B cell (primary cell): ENCODE measurements around the gene RGS17. TPM values are rescaled to one million over a fixed set of nuclear protein-coding genes. Genes with fewer than 3 reads are reported as not detected.

Experiments
- ATAC-seq: fragments of 200-7000 bp; cut with Tn5 transposase; one replicate; pipeline ENCODE4 v1.10.0; 2021; ENCODE audit warnings: low read depth, mild to moderate bottlenecking, moderate number of reproducible peaks, moderate library complexity
- CTCF ChIA-PET: fragments of 350-600 bp; sonication (Branson Sonifier 250); formaldehyde crosslinking; loops from one replicate; lab custom pipeline; 2021; ENCODE audit warnings: antibody characterized with exemption, inconsistent platforms; lab: Charles Lee
- POLR2A ChIA-PET: fragments of 350-600 bp; sonication (Branson Sonifier 250); formaldehyde crosslinking; loops from one replicate; lab custom pipeline; 2021; ENCODE audit warnings: antibody characterized with exemption; lab: Charles Lee
- DNase-seq: peaks from one replicate; pipeline ENCODE4 v3.0.0; 2013
- H2AFZ ChIP-seq: 2 replicates; pipeline ENCODE4 v1.6.1; 2012; ENCODE audit warnings: mild to moderate bottlenecking, low read depth, low read length; ENCODE audit not compliant: insufficient read depth, poor library complexity, severe bottlenecking
- H3K27ac ChIP-seq, 2 donors: 1 replicate in 1 of 2; 2 replicates in 1 of 2; pipeline ENCODE4 v1.5.1; 2012 to 2013; ENCODE audit warnings: low read length in 2 of 2, mild to moderate bottlenecking in 2 of 2, moderate library complexity in 1 of 2
- H3K27me3 ChIP-seq, 4 experiments: fragments of 200-600 bp in 1 of 4; sonication (generic) in 1 of 4; replicated peaks in 1 of 4; 1 replicate in 2 of 4; 2 replicates in 2 of 4; pipeline versions ENCODE4 v1.6.1 to v1.7.0; 2013 to 2016; ENCODE audit warnings: low read length in 3 of 4, mild to moderate bottlenecking in 2 of 4, mixed read lengths in 1 of 4, moderate library complexity in 1 of 4; ENCODE audit not compliant: insufficient read depth in 4 of 4, control insufficient read depth in 3 of 4; ENCODE audit errors: control extremely low read depth in 1 of 4
- H3K36me3 ChIP-seq, 2 experiments: replicated peaks in 1 of 2; 1 replicate in 1 of 2; 2 replicates in 1 of 2; pipeline versions ENCODE4 v1.6.1 to v1.7.1; 2013; ENCODE audit warnings: low read length in 1 of 2; ENCODE audit not compliant: insufficient read depth in 2 of 2, control insufficient read depth in 1 of 2; ENCODE audit errors: control extremely low read depth in 1 of 2, extremely low read depth in 1 of 2
- H3K4me1 ChIP-seq, 2 donors: fragments of 200-600 bp in 1 of 2; sonication (generic) in 1 of 2; 1 replicate in 1 of 2; 2 replicates in 1 of 2; pipeline versions ENCODE4 v1.5.1 to v1.6.1; 2013 to 2017; ENCODE audit warnings: low read length in 2 of 2; ENCODE audit not compliant: control insufficient read depth in 2 of 2, insufficient read depth in 2 of 2
- H3K4me2 ChIP-seq: replicated peaks from 2 replicates; pipeline ENCODE3; 2012; ENCODE audit warnings: mild to moderate bottlenecking, low read depth, low read length; ENCODE audit not compliant: poor library complexity, severe bottlenecking
- H3K4me3 ChIP-seq, 5 experiments: fragments of 200-600 bp in 1 of 5; sonication (generic) in 1 of 5; 1 replicate in 3 of 5; 2 replicates in 2 of 5; pipeline versions ENCODE4 v1.5.1 to v1.7.0; 2011 to 2016; ENCODE audit warnings: low read length in 4 of 5, mild to moderate bottlenecking in 4 of 5, low read depth in 2 of 5, control low read depth in 1 of 5, moderate library complexity in 1 of 5; ENCODE audit not compliant: insufficient read depth in 1 of 5; ENCODE audit errors: control extremely low read depth in 1 of 5, extremely low read depth in 1 of 5
- H3K79me2 ChIP-seq: fragments of 200-600 bp; sonication (generic); one replicate; pipeline ENCODE4 v1.6.0; 2016; ENCODE audit warnings: low read length; ENCODE audit not compliant: control insufficient read depth, insufficient read depth
- H3K9ac ChIP-seq: fragments of 200-600 bp; sonication (generic); 2 replicates; pipeline ENCODE4 v1.6.1; 2017; ENCODE audit warnings: mild to moderate bottlenecking, low read length, moderate library complexity
- H3K9me3 ChIP-seq, 3 donors: one replicate each; pipeline versions ENCODE4 v1.6.1 to v1.7.1; 2013; ENCODE audit warnings: low read length in 2 of 3; ENCODE audit not compliant: control insufficient read depth in 2 of 3, insufficient read depth in 1 of 3; ENCODE audit errors: control extremely low read depth in 1 of 3
- H4K20me1 ChIP-seq: 2 replicates; pipeline ENCODE4 v1.6.0; 2012; ENCODE audit warnings: mild to moderate bottlenecking, low read length; ENCODE audit not compliant: insufficient read depth, control insufficient read depth, poor library complexity, severe bottlenecking
- H3K27ac Mint-ChIP-seq: one replicate; pipeline ENCODE4 v1.8.0; 2021; ENCODE audit warnings: mixed read lengths
- H3K27me3 Mint-ChIP-seq: one replicate; pipeline ENCODE4 v1.8.0; 2021; ENCODE audit warnings: mixed read lengths
- H3K4me1 Mint-ChIP-seq: one replicate; pipeline ENCODE4 v1.8.0; 2021; ENCODE audit warnings: mixed read lengths
- H3K4me3 Mint-ChIP-seq: one replicate; pipeline ENCODE4 v1.8.0; 2021; ENCODE audit warnings: mixed read lengths
- H3K9me3 Mint-ChIP-seq: one replicate; pipeline ENCODE4 v1.8.0; 2022; ENCODE audit warnings: mixed read lengths; ENCODE audit not compliant: insufficient read depth
- CTCF ChIP-seq: fragments of 200-600 bp; IDR thresholded peaks from one replicate; pipeline ENCODE4 v1.8.0; 2022; ENCODE audit warnings: antibody characterized with exemption, mild to moderate bottlenecking
- EZH2 ChIP-seq: IDR thresholded peaks from 2 replicates; pipeline ENCODE4 v1.6.1; 2012; ENCODE audit warnings: borderline replicate concordance, low read depth, mild to moderate bottlenecking, moderate library complexity, low read length; ENCODE audit not compliant: insufficient read depth, poor library complexity, severe bottlenecking
- WGBS: methylation state at CpG from one replicate; pipeline ENCODE4 v1.1.5; 2013; ENCODE audit warnings: missing lambda C conversion rate; ENCODE audit not compliant: insufficient coverage; 5-methylcytosine and 5-hydroxymethylcytosine counted together
- intact Hi-C: fragments of 100-400 bp; cut with micrococcal nuclease; formaldehyde crosslinking; loops from one replicate; pipeline ENCODE4 v1.10.0; 2022
- polyA plus RNA-seq: library from polyadenylated mRNA; depleted of rRNA; stranded (reverse); fragments of >200 nt; gene quantifications from 2 replicates; pipeline ENCODE4 v1.2.3, GENCODE V29; 2012
- total RNA-seq, 2 donors: library from RNA; stranded (reverse); fragments of 120-200 nt in 1 of 2; gene quantifications; 1 replicate in 1 of 2; 2 replicates in 1 of 2; pipeline versions ENCODE4 v1.2.3 to v1.2.4, GENCODE V29; 2013 to 2022

Gene RGS17
- total and polyA plus RNA-seq, 2 donors (not counting 1 experiment from before 2014, with no cell fraction given) = not detected

- H3K9me3 Mint-ChIP-seq = no peaks in the 10 kb centered on the region
- H3K4me1 ChIP-seq = peaks cover 22 to 32% of the 10 kb centered on the region in 2 donors
- H3K27ac Mint-ChIP-seq = no peak overlapping the region
- POLR2A ChIA-PET = interaction anchor here (1.0 kb wide), 1 partner anchor 1530 kb away, joined by 3 read pairs; a partner anchor contains a TSS
- peak overlapping the region; percentile 99 for H3K4me2 ChIP-seq
- peak overlapping the region; percentile 87 for H3K9ac ChIP-seq
- peak overlapping the region; percentile 96 for H3K4me3 Mint-ChIP-seq
- no peak overlapping the region for H2AFZ ChIP-seq
- TF ChIP-seq CTCF (no peak), EZH2 (no peak)
- H3K36me3 ChIP-seq = peaks cover 2 to 5% of the 10 kb centered on the region in 2 experiments
- peaks cover 86% of the 10 kb centered on the region for H3K79me2 ChIP-seq
- intact Hi-C loops = loop anchor here (2.0 kb wide), 2 partner anchors 21 to 679 kb away; partner anchors contain the start of gene MTRF1L
- no peaks in the 10 kb centered on the region for H3K9me3 ChIP-seq
- ATAC-seq (no peak), DNase-seq (no peak)
- H3K27ac ChIP-seq = no peak overlapping the region
- H3K27me3 Mint-ChIP-seq = no peaks in the 10 kb centered on the region
- CTCF ChIA-PET = interaction anchor here (1.7 kb wide), 1 partner anchor 19 kb away, joined by 5 read pairs; no protein-coding TSS in a partner anchor
- no peaks in the 10 kb centered on the region for H3K27me3 ChIP-seq
- H4K20me1 ChIP-seq = peaks cover 29% of the 10 kb centered on the region
- 6% methylated on average over 69 of the region's 71 CpGs for WGBS
- peak overlapping the region; percentile 60 to 91 (median 70) for H3K4me3 ChIP-seq
- H3K4me1 Mint-ChIP-seq = peaks cover 41% of the 10 kb centered on the region
These were observed 148.8 kb downstream of the RGS17 start for GRCh38 chr6:152981989-152982903.

- no peak overlapping the region for H3K4me2 ChIP-seq
- H4K20me1 ChIP-seq = peaks cover 29% of the 10 kb centered on the region
- H3K27ac ChIP-seq = no peak overlapping the region
- Mint-ChIP-seq H3K9me3 (no peaks in the 10 kb centered on the region), H3K4me1 (peaks cover 46% of the 10 kb centered on the region), H3K4me3 (peak overlapping the region; percentile 78), H3K27me3 (no peaks in the 10 kb centered on the region), H3K27ac (no peak overlapping the region)
- no CpG with 5 or more reads among the region's 2 CpGs for WGBS
- H3K79me2 ChIP-seq = peaks cover 90% of the 10 kb centered on the region
- POLR2A ChIA-PET = no interaction called here
- H2AFZ ChIP-seq = no peak overlapping the region
- H3K9ac ChIP-seq = no peak overlapping the region
- peaks cover 22 to 32% of the 10 kb centered on the region in 2 donors for H3K4me1 ChIP-seq
- H3K27me3 ChIP-seq = no peaks in the 10 kb centered on the region
- H3K9me3 ChIP-seq = no peaks in the 10 kb centered on the region
- H3K36me3 ChIP-seq = peaks cover 2 to 5% of the 10 kb centered on the region in 2 experiments
- DNase-seq (no peak), ATAC-seq (no peak)
- no peak overlapping the region for H3K4me3 ChIP-seq
- CTCF ChIA-PET = no interaction called here
- TF ChIP-seq EZH2 (no peak), CTCF (no peak)
- intact Hi-C loops = no loop called here
These were observed 149.9 kb downstream of the RGS17 start for GRCh38 chr6:152981219-152981618.
